Mucosa of rectum (tissue), 2 donors: ENCODE data around the gene BCORL1.

ENCODE experiments used
- H3K27ac ChIP-seq, 2 donors: one replicate each; pipeline ENCODE4 v1.7.0; 2013; ENCODE audit warnings: inconsistent platforms in 2 of 2, low read depth in 2 of 2, low read length in 2 of 2
- H3K27me3 ChIP-seq, 2 donors: one replicate each; pipeline ENCODE4 v1.7.0; 2013; ENCODE audit warnings: low read length in 2 of 2; ENCODE audit not compliant: control insufficient read depth in 2 of 2, insufficient read depth in 2 of 2
- H3K36me3 ChIP-seq, 2 donors: one replicate each; pipeline ENCODE4 v1.7.0; 2013; ENCODE audit warnings: low read length in 2 of 2; ENCODE audit not compliant: control insufficient read depth in 2 of 2, insufficient read depth in 2 of 2
- H3K4me1 ChIP-seq, 2 donors: one replicate each; pipeline ENCODE4 v1.7.0; 2013; ENCODE audit warnings: low read length in 2 of 2, mild to moderate bottlenecking in 1 of 2; ENCODE audit not compliant: control insufficient read depth in 2 of 2, insufficient read depth in 2 of 2
- H3K4me3 ChIP-seq, 2 donors: one replicate each; pipeline ENCODE4 v1.7.0; 2013; ENCODE audit warnings: low read length in 2 of 2
- H3K9ac ChIP-seq, 2 donors: one replicate each; pipeline ENCODE4 v1.7.0; 2013; ENCODE audit warnings: low read length in 2 of 2, low read depth in 1 of 2, mild to moderate bottlenecking in 1 of 2
- H3K9me3 ChIP-seq, 2 donors: one replicate each; pipeline ENCODE4 v1.7.0; 2013; ENCODE audit warnings: low read length in 2 of 2; ENCODE audit not compliant: control insufficient read depth in 2 of 2
- donor health status: healthy.
- donor health status: Normal muscosa, but diverticular disease.

Gene BCORL1

DNA sequence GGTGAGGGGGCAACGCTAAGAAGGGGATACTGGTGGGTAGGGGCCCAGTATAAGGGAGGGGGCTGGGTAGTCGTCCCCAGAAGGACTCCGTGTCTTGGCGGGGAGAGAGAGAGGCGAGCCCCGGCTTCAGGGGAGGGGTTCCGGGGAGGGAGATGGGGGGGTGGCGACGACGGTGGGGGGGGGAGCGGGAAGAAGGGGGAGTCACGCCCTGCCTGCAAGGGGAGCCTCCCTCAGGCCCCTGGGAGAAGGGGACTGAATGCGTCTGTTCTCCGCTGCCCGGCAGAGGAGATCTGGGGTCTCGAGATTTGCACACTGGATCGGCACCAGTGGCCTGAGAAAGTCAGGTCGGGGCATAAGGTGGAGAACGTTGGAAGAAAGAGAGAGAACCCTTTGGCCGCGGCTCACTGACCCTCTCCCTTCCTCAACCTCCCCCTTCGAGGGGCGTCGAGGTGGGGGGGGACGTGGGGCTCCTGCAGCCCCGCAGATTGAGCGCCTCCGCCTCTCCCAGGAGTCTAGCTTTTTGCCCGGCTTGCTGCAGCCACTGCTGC, 609 bp upstream of the BCORL1 start:
- peaks cover 0 to 5% of the 10 kb centered on the region in 2 donors for H3K4me1 ChIP-seq
- H3K36me3 ChIP-seq = no peaks in the 10 kb centered on the region
- no peaks in the 10 kb centered on the region for H3K9me3 ChIP-seq
- peak overlapping the region in 1 of 2 donors; percentile 56 for H3K9ac ChIP-seq
- no peak overlapping the region for H3K27ac ChIP-seq
- H3K27me3 ChIP-seq = peaks cover 0 to 3% of the 10 kb centered on the region in 2 donors
- peak overlapping the region in 1 of 2 donors; percentile 73 for H3K4me3 ChIP-seq

DNA sequence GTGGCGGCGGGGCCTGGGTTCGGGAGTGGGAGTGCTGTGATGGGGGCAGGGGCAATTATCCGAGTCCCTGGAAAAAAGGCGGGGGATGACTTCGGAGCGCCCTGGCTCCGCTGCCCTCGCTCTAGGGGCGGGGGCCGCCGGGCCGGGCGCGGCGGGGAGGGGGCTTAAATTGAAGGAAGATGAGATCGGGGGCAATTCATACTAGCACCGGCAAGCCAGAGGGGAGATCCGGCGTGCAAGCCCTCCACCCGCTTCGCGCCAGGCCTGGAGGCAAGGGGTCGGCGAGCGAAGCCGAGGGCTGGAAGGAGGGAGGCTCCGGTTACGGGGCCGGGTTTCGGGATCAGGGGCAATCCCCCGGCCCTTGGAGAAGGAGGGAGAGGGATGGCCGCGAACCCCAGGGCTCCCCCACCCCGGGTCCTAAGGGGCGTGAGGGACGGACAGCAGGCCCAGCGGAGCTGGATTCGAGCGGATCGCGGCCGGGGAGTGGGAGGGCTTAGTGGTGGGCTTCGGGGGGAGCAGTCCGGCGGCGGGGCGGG, 1.2 kb downstream of the BCORL1 start:
- Histone ChIP-seq H3K4me3 (no peak overlapping the region), H3K9ac (peak overlapping the region in 1 of 2 donors; percentile 48), H3K9me3 (no peaks in the 10 kb centered on the region), H3K27me3 (no peaks in the 10 kb centered on the region), H3K27ac (no peak overlapping the region), H3K36me3 (no peaks in the 10 kb centered on the region), H3K4me1 (peaks cover 0 to 5% of the 10 kb centered on the region in 2 donors)

DNA sequence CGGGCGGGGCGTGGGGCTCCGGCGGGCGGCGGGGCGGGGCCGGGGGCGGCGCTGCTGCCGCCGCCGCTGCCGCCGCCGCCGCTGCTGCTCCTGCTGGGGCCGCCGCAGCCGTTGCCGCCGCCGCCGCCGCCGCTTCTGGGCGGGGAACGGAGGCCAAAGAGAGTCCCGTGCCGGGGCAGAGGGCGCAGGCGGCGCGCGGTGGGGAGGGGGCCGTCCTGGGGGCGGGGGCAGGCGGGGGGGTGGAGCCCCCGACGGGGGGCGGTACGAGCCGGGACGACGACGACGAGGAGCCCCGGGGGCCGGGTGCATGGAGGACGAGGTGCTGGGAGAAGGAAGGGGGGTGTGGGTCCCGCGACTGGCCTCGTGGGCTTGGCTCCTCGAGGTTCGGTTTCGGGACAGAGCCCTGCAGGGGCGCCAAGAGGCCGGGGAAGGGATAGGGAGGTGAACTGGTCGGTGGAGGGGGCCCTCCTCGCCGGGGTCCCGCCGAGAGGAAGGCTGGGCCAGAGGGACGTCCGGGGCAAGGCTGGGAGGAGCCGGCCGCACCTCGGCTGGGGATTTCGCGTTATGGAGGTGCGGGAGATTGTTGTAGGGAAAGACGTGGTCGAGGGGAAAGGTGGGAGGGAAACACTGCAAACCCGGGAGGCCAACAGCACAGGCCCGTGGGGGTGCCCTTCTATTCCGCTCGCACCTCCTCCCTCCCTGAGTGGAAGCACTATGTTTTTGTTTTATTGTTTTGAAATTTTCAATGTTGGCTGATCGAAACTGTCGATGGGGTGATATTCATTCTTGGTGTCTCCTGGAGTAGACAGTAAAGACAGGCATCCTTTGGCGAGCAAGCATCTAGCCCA, 1.9 kb downstream of the BCORL1 start:
- Histone ChIP-seq H3K4me1 (peaks cover 0 to 5% of the 10 kb centered on the region in 2 donors), H3K36me3 (no peaks in the 10 kb centered on the region), H3K27ac (no peak overlapping the region), H3K27me3 (no peaks in the 10 kb centered on the region), H3K9me3 (no peaks in the 10 kb centered on the region), H3K9ac (peak overlapping the region in 1 of 2 donors; percentile 65), H3K4me3 (peak overlapping the region; percentile 46 to 56)

DNA sequence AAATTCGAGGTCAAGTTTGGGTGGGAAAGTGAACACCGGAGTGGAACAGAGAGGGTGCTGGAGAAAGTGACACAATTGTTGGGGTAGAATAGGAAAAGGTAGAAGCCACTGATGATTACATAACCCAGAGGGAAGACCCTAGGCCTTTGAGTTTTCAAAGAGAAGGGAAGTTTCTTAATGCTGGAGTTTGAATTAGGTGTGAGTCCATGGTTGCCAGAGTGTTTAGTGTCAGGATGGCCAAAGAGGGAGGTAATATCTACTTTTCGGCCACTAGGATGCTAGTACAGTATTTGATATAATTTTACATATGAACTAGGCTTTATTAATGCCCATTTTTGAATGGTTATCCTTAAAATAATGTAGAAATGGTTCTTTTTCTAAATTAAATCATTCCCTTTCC, 5.4 kb downstream of the BCORL1 start:
- Histone ChIP-seq H3K9ac (no peak overlapping the region), H3K9me3 (no peaks in the 10 kb centered on the region), H3K27me3 (no peaks in the 10 kb centered on the region), H3K4me1 (no peaks in the 10 kb centered on the region), H3K36me3 (no peaks in the 10 kb centered on the region), H3K27ac (no peak overlapping the region), H3K4me3 (no peak overlapping the region)

DNA sequence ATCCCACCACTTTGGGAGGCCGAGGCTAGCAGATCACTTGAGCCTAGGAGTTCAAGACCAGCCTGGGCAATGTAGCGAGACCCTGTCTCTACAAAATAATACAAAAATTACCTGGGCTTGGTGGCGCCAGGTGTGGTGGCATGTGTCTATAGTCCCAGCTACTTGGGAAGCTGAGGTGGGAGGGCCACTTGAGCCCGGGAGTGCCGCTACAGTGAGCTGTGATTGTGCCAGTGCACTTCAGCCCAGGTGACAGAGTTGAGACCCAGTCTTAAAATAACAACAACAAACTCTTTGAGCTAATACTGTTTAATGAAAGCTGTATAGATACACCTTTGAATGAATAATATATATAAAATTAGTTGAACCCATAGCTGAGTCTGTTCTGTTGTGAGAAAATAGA, 9.7 kb downstream of the BCORL1 start:
- Histone ChIP-seq H3K9ac (no peak overlapping the region), H3K4me3 (no peak overlapping the region), H3K27me3 (no peaks in the 10 kb centered on the region), H3K4me1 (no peaks in the 10 kb centered on the region), H3K27ac (no peak overlapping the region), H3K36me3 (no peaks in the 10 kb centered on the region), H3K9me3 (no peaks in the 10 kb centered on the region)

DNA sequence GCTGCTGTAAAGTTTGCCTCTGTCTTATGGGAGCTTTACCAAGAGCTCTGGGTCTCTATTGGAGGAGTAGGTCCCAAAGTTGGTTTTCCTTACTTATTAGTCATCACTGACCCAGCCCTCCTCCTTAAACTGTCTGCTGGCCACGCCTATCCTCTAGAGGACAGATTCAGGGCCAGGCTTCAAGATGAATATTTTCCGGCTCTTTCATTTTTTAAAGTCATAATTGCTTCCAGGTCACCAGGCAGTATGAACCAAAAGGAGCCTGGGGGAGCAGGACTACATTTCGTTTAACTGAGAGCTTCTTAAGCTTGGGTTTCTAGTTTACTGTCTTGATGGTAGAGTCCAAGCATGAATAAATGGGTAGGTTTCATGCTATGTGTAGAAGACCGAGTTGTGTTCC, 13.7 kb downstream of the BCORL1 start:
- Histone ChIP-seq H3K9me3 (no peaks in the 10 kb centered on the region), H3K27me3 (no peaks in the 10 kb centered on the region), H3K9ac (no peak overlapping the region), H3K27ac (no peak overlapping the region), H3K4me3 (no peak overlapping the region), H3K36me3 (no peaks in the 10 kb centered on the region), H3K4me1 (no peaks in the 10 kb centered on the region)

DNA sequence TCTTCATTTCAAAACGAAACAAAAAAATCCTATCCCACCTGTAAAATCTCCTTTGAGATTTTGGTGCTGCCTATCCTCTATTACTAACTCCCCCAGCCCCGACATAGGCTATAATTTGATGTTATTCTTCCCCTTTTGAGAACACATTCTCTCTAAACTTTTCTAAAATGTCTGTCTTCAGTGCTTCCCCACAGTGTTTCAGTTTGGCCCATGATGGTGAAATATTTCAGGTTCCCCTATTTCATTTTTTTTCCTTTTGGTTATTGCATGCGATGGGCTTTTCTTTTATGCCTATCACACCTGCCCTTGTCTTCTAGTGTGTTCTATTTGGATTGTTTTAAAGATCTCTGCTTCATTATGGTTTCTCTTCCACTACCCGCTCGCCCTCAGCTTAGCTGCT, 14.7 kb downstream of the BCORL1 start:
- H3K4me3 ChIP-seq = no peak overlapping the region
- no peaks in the 10 kb centered on the region for H3K27me3 ChIP-seq
- no peaks in the 10 kb centered on the region for H3K36me3 ChIP-seq
- no peaks in the 10 kb centered on the region for H3K9me3 ChIP-seq
- no peak overlapping the region for H3K27ac ChIP-seq
- no peaks in the 10 kb centered on the region for H3K4me1 ChIP-seq
- H3K9ac ChIP-seq = no peak overlapping the region

DNA sequence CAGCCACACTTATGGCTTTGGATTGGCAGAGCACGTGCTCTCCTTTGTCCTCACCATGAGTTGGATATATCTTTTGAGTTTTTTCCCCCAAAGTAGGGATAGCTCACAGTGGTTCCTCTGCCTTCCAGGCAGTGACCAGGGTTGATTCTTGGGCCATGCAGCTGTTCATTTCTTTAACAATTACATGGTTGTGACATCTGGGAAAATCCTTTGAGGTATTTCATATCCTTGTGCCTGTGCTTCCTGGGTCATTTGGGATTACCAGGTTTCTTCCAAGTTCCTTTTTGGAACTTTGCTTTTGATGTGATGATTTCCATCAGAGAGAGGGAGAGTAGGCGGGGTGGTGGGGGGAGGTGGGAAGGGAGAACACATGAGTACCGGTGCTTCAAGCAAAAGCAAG, 15.6 kb downstream of the BCORL1 start:
- H3K9ac ChIP-seq = no peak overlapping the region

DNA sequence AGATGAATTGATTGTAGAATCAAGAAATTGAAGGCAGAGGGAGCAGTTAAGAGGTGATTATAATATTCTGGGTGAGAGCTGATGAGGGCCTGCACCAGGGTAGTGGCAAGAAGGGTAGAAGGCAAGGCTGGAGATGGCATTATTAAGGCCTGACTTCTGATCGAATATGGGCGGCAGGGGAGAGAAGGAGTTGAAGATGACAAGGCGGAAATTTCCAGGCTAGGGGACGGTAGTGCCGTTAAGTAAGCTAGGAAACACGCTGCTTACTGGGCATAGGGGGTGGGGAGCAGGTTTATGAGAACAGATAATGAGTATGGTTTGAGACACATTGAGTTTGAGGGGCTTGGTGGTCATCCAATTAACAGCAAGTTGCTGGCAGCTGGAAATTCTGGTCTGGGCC, 19.5 kb downstream of the BCORL1 start:
- peaks cover 0 to 3% of the 10 kb centered on the region in 2 donors for H3K27me3 ChIP-seq
- H3K27ac ChIP-seq = no peak overlapping the region
- H3K36me3 ChIP-seq = peaks cover 0 to 4% of the 10 kb centered on the region in 2 donors
- H3K9ac ChIP-seq = no peak overlapping the region
- no peak overlapping the region for H3K4me3 ChIP-seq
- H3K9me3 ChIP-seq = no peaks in the 10 kb centered on the region
- H3K4me1 ChIP-seq = no peaks in the 10 kb centered on the region

More for the DNA sequence above, 15.6 kb downstream of the BCORL1 start:
- Histone ChIP-seq H3K4me3 (no peak overlapping the region), H3K36me3 (no peaks in the 10 kb centered on the region), H3K27ac (no peak overlapping the region), H3K9me3 (no peaks in the 10 kb centered on the region), H3K4me1 (no peaks in the 10 kb centered on the region), H3K27me3 (no peaks in the 10 kb centered on the region)

DNA sequence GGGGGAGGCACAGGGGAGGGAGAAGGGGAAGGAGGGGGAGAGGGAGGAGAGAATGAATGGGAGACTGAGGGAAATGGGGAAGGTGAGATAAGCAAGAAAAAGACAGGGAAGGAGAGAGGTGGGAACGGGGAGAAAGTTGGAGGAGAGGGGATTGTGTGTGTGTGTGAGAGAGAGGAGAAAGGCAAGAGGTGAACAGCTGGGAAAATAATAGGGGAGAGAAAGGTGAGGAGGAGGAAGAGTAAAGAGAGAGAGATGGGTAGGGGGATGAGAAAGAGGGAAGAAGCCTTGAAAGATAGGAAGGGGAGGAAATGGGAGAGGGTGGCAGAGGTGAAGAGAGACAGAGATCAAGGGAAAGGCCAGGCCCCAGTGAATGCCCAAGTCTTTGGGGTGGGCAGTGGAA, 20.1 kb downstream of the BCORL1 start:
- Histone ChIP-seq H3K4me3 (no peak overlapping the region), H3K9me3 (no peaks in the 10 kb centered on the region), H3K36me3 (peaks cover 0 to 4% of the 10 kb centered on the region in 2 donors), H3K27me3 (peaks cover 0 to 3% of the 10 kb centered on the region in 2 donors), H3K27ac (no peak overlapping the region), H3K4me1 (no peaks in the 10 kb centered on the region), H3K9ac (no peak overlapping the region)
